IMR-90 (cell line): ENCODE measurements around the gene TMEM218. TPM values are rescaled to one million over a fixed set of nuclear protein-coding genes. Genes with fewer than 3 reads are reported as not detected.

Experiments
- ATAC-seq: fragments of 200-7000 bp; cut with Tn5 transposase; 2 replicates; pipeline ENCODE4 v1.9.1; 2020; ENCODE audit warnings: low read depth, mild to moderate bottlenecking, moderate library complexity
- BruUV-seq: library from RNA; stranded (reverse); fragments of 400-500 nt; replicated peaks from 2 replicates; lab custom pipeline; 2021; lab: Mats Ljungman, UMichigan
- CTCF ChIA-PET: fragments of 300-600 bp; formaldehyde crosslinking; extraction: SDS; loops from one replicate; lab custom pipeline; 2021; ENCODE audit warnings: antibody characterized with exemption; lab: Yijun Ruan, JAX
- POLR2A ChIA-PET: fragments of 300-600 bp; sonication (Branson Sonifier 250); formaldehyde crosslinking; loops from one replicate; lab custom pipeline; 2022; ENCODE audit warnings: antibody characterized with exemption; ENCODE audit not compliant: unreplicated experiment; lab: Charles Lee
- DNase-seq: peaks from one replicate; pipeline ENCODE4 v3.0.0; 2013
- H2AFZ ChIP-seq: replicated peaks from 2 replicates; pipeline ENCODE3; 2013; ENCODE audit warnings: low read length, mild to moderate bottlenecking; ENCODE audit not compliant: poor library complexity
- H2AK5ac ChIP-seq: 2 replicates; pipeline ENCODE4 v1.6.1; 2013; ENCODE audit warnings: low read depth, low read length, inconsistent platforms
- H2AK9ac ChIP-seq: replicated peaks from 2 replicates; pipeline ENCODE3; 2013; ENCODE audit warnings: mild to moderate bottlenecking, low read depth, low read length, moderate library complexity; ENCODE audit not compliant: poor library complexity
- H2BK120ac ChIP-seq: 2 replicates; pipeline ENCODE4 v1.6.1; 2013; ENCODE audit warnings: low read depth, low read length, inconsistent platforms
- H2BK15ac ChIP-seq: 3 replicates; pipeline ENCODE4 v1.6.1; 2013; ENCODE audit warnings: low read depth, low read length, inconsistent platforms
- H2BK20ac ChIP-seq: 2 replicates; pipeline ENCODE4 v1.6.1; 2013; ENCODE audit warnings: low read depth, mild to moderate bottlenecking, inconsistent platforms, low read length, moderate library complexity
- H2BK5ac ChIP-seq: 2 replicates; pipeline ENCODE4 v1.6.1; 2013; ENCODE audit warnings: mild to moderate bottlenecking, low read depth, low read length, inconsistent platforms; ENCODE audit not compliant: poor library complexity, severe bottlenecking
- H3K14ac ChIP-seq: replicated peaks from 2 replicates; pipeline ENCODE4 v1.6.1; 2013; ENCODE audit warnings: low read depth, low read length, inconsistent platforms
- H3K18ac ChIP-seq: 2 replicates; pipeline ENCODE4 v1.6.1; 2013; ENCODE audit warnings: low read depth, low read length, control low read depth
- H3K23ac ChIP-seq: 2 replicates; pipeline ENCODE4 v1.6.1; 2013; ENCODE audit warnings: low read depth, low read length, inconsistent platforms
- H3K27ac ChIP-seq: 2 replicates; pipeline ENCODE4 v1.5.1; 2013; ENCODE audit warnings: mild to moderate bottlenecking, control low read depth, low read length; ENCODE audit not compliant: insufficient read depth
- H3K27me3 ChIP-seq: 2 replicates; pipeline ENCODE4 v1.6.1; 2013; ENCODE audit warnings: low read length; ENCODE audit not compliant: control insufficient read depth, insufficient read depth
- H3K36me3 ChIP-seq: 2 replicates; pipeline ENCODE4 v1.6.1; 2013; ENCODE audit warnings: low read length, mixed read lengths; ENCODE audit not compliant: control insufficient read depth, insufficient read depth
- H3K4ac ChIP-seq: 2 replicates; pipeline ENCODE4 v1.6.1; 2013; ENCODE audit warnings: low read depth, low read length, inconsistent platforms
- H3K4me1 ChIP-seq: 2 replicates; pipeline ENCODE4 v1.6.1; 2013; ENCODE audit warnings: low read length, mixed read lengths; ENCODE audit not compliant: control insufficient read depth, insufficient read depth
- H3K4me2 ChIP-seq: 2 replicates; pipeline ENCODE4 v1.6.1; 2013; ENCODE audit warnings: low read depth, mild to moderate bottlenecking, control low read depth, low read length, moderate library complexity
- H3K4me3 ChIP-seq: 2 replicates; pipeline ENCODE4 v1.5.1; 2013; ENCODE audit warnings: low read depth, mild to moderate bottlenecking, control low read depth, low read length, moderate library complexity; ENCODE audit not compliant: insufficient read depth
- H3K56ac ChIP-seq: 2 replicates; pipeline ENCODE4 v1.6.1; 2013; ENCODE audit warnings: low read length, inconsistent platforms; ENCODE audit not compliant: insufficient read depth; ENCODE audit errors: extremely low read depth
- H3K79me1 ChIP-seq, 2 experiments: 2 replicates each; pipeline ENCODE4 v1.6.1; 2013; ENCODE audit warnings: low read length in 2 of 2, inconsistent platforms in 1 of 2, low read depth in 1 of 2
- H3K9ac ChIP-seq: 2 replicates; pipeline ENCODE4 v1.6.1; 2013; ENCODE audit warnings: low read depth, low read length, control low read depth
- H3K9me1 ChIP-seq: 2 replicates; pipeline ENCODE4 v1.6.1; 2013; ENCODE audit warnings: low read length, inconsistent platforms; ENCODE audit not compliant: insufficient read depth
- H3K9me3 ChIP-seq: 2 replicates; pipeline ENCODE4 v1.6.1; 2013; ENCODE audit warnings: low read length; ENCODE audit not compliant: control insufficient read depth, insufficient read depth
- H4K20me1 ChIP-seq: 2 replicates; pipeline ENCODE4 v1.6.1; 2013; ENCODE audit warnings: low read length, inconsistent platforms; ENCODE audit not compliant: insufficient read depth
- H4K5ac ChIP-seq: 2 replicates; pipeline ENCODE4 v1.6.1; 2013; ENCODE audit warnings: mild to moderate bottlenecking, low read depth, low read length, control low read depth
- H4K8ac ChIP-seq, 2 experiments: 2 replicates each; pipeline ENCODE4 v1.6.1; 2013; ENCODE audit warnings: low read depth in 2 of 2, low read length in 2 of 2, control low read depth in 1 of 2, inconsistent platforms in 1 of 2
- H4K91ac ChIP-seq: 2 replicates; pipeline ENCODE4 v1.6.1; 2013; ENCODE audit warnings: low read depth, low read length, inconsistent platforms; ENCODE audit not compliant: insufficient read depth
- BHLHE40 ChIP-seq: fragments of 150-350 bp; IDR thresholded peaks from 2 replicates; pipeline ENCODE4 v1.6.1; 2016; ENCODE audit warnings: mild to moderate bottlenecking, low read depth, low read length
- MAZ ChIP-seq: IDR thresholded peaks from 2 replicates; pipeline ENCODE4 v1.6.1; 2012; ENCODE audit warnings: low read depth, mild to moderate bottlenecking, low read length, improper control_type of control experiment, moderate library complexity, borderline replicate concordance
- SMC3 ChIP-seq: fragments of 150-350 bp; IDR thresholded peaks from 2 replicates; pipeline ENCODE4 v1.6.1; 2016; ENCODE audit warnings: low read depth, mild to moderate bottlenecking, antibody characterized with exemption, low read length, moderate library complexity
- WGBS, 2 experiments: methylation state at CpG; one replicate each; pipeline versions ENCODE4 v1.1.5 to v1.1.7; 2013; ENCODE audit warnings: missing lambda C conversion rate in 2 of 2; ENCODE audit not compliant: insufficient read length in 1 of 2; ENCODE audit errors: extremely low coverage in 2 of 2; 5-methylcytosine and 5-hydroxymethylcytosine counted together
- dilution Hi-C: fragments of 300-500 bp; cut with HindIII; formaldehyde crosslinking; loops from one replicate; pipeline ENCODE4 v1.14.3; 2018; ENCODE audit warnings: low sequenced_read_pairs; ENCODE audit not compliant: unreplicated experiment
- in situ Hi-C: fragments of 300-500 bp; cut with MboI; formaldehyde crosslinking; loops from 3 replicates; pipeline ENCODE4 v1.14.3; 2019; ENCODE audit warnings: low sequenced_read_pairs, inconsistent platforms, mixed read lengths
- intact Hi-C: fragments of 100-400 bp; cut with micrococcal nuclease; formaldehyde crosslinking; loops from 2 replicates; pipeline ENCODE4 v1.10.0; 2022
- polyA plus RNA-seq, 3 experiments: library from polyadenylated mRNA; depleted of rRNA; stranded (reverse); fragments of >200 nt; gene quantifications; 2 replicates each; pipeline ENCODE4 v1.2.3, GENCODE V29; 2012; ENCODE audit warnings: low replicate concordance in 1 of 3
- total RNA-seq: library from RNA; depleted of rRNA; stranded (reverse); fragments of >200 nt; gene quantifications from 2 replicates; pipeline ENCODE4 v1.2.3, GENCODE V29; 2012
- TF ChIP-seq, protein P1 (sequence below): conservative IDR thresholded peaks from 2 replicates; pipeline ENCODE4 v1.5.1; 2012; ENCODE audit warnings: mild to moderate bottlenecking, low read depth, low read length, improper control_type of control experiment

TMEM218 gene
- total and polyA plus RNA-seq, 2 of the 4 experiments (the other 2 are of a cell fraction) = 19.4 to 23.0 TPM

DNA sequence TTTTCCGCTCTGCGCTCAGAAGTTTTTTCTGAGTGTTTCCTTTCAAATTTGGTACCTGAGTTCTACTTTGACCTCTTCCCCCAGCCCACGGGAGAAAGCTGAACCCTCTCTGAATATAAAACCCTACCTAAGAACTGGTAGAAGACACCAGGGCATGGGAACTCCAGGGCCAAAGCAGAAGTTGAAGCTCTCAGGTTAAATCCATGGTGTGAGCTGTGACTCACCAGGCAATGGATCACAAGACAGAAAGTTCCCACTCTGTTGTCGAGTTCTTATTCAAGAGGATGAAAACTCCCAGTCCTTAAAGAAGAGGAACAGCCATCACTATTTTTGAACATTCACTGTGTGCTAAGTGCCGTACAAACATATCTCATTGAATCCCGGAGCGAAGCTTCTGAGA lies 8.9 kb downstream of the TMEM218 start:
- Histone ChIP-seq H2BK15ac (no peak overlapping the region), H3K14ac (no peak overlapping the region), H3K18ac (no peak overlapping the region), H4K20me1 (no peaks in the 10 kb centered on the region), H2BK120ac (no peak overlapping the region), H3K9me3 (no peaks in the 10 kb centered on the region), H3K27ac (no peak overlapping the region), H3K36me3 (peaks cover 8% of the 10 kb centered on the region), H3K4me1 (peaks cover 2% of the 10 kb centered on the region; the same call in 1 of the 2 replicates), H2BK5ac (no peak overlapping the region), H2AK5ac (no peak overlapping the region), H4K91ac (no peak overlapping the region), H3K9me1 (no peaks in the 10 kb centered on the region), H3K4me2 (no peak overlapping the region), H3K9ac (no peak overlapping the region), H3K56ac (no peak overlapping the region), H2AFZ (no peak overlapping the region), H2BK20ac (no peak overlapping the region), H2AK9ac (no peak overlapping the region), H4K8ac (no peak overlapping the region), H4K5ac (no peak overlapping the region), H3K23ac (no peak overlapping the region), H3K4me3 (no peak overlapping the region), H3K79me1 (peaks cover 0 to 9% of the 10 kb centered on the region in 2 experiments; a peak in 2 of 4 replicates), H3K4ac (no peak overlapping the region), H3K27me3 (no peaks in the 10 kb centered on the region)
- ATAC-seq (no peak), DNase-seq (peak; percentile 24)
- in situ Hi-C loops (no loop called here), intact Hi-C loops (no loop called here), dilution Hi-C loops (no loop called here)
- WGBS, 2 experiments = no CpG with 5 or more reads among the region's 7 CpGs
- BruUV-seq = no TSS peak
- ChIA-PET POLR2A (no interaction called here), CTCF (no interaction called here)
- TF ChIP-seq SMC3 = no peak
- TF ChIP-seq BHLHE40 = no peak
- TF ChIP-seq, protein P1, sequence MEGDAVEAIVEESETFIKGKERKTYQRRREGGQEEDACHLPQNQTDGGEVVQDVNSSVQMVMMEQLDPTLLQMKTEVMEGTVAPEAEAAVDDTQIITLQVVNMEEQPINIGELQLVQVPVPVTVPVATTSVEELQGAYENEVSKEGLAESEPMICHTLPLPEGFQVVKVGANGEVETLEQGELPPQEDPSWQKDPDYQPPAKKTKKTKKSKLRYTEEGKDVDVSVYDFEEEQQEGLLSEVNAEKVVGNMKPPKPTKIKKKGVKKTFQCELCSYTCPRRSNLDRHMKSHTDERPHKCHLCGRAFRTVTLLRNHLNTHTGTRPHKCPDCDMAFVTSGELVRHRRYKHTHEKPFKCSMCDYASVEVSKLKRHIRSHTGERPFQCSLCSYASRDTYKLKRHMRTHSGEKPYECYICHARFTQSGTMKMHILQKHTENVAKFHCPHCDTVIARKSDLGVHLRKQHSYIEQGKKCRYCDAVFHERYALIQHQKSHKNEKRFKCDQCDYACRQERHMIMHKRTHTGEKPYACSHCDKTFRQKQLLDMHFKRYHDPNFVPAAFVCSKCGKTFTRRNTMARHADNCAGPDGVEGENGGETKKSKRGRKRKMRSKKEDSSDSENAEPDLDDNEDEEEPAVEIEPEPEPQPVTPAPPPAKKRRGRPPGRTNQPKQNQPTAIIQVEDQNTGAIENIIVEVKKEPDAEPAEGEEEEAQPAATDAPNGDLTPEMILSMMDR = no peak
- no peak for TF ChIP-seq MAZ
